Measurements from ENCODE around the gene SPDYE3. TPM values are rescaled to one million over a fixed set of nuclear protein-coding genes. Genes with fewer than 3 reads are reported as not detected.
"Not testable (repeated sequence)": the region's sequence is repeated elsewhere in the genome, so short reads cannot be mapped to it uniquely, and the experiment has no call there.

The SPDYE3 gene
- total RNA-seq, 1 experiment from 2014 or later: not detected

DNA sequence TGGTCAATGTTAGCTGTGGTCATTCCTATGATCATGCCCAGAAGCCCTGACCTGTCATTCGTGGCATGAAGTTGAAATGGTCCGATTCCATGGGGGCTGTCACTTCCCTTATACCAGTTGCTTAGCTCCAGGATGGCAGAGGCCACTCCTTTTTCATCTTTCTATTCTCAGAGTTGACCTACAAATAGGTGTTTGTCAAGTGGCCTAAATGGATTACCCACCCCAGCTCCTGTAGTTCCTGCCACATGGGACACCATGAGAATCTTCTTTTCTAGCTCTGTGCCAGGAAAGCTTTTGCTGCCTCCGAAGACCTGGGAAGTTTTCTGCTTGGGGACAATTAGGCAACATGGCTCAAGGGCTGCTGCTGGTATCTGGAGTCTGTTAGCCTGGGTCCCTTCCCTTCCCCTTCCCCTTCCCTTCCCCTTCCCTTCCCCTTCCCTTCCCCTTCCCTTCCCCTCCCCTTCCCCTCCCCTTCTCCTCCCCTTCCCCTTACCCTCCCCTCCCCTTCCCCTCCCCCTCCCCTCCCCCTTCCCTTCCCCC, 25.4 kb upstream of the SPDYE3 start:
- not testable (repeated sequence) for H2AK5ac ChIP-seq (ENCODE audit: insufficient read length, low read length); DNase-seq; H3K14ac ChIP-seq (ENCODE audit: insufficient read depth, low read length); H2BK12ac ChIP-seq (ENCODE audit: insufficient read length, low read depth, low read length); H3K36me3 Mint-ChIP-seq (ENCODE audit: insufficient read depth in 1 of 3, low read depth in 3 of 3); H4K20me1 ChIP-seq (ENCODE audit: control insufficient read depth, insufficient read depth, insufficient read length); H3K4ac ChIP-seq (ENCODE audit: low read depth, low read length); H2BK20ac ChIP-seq (ENCODE audit: low read depth, low read length, poor library complexity, severe bottlenecking); H4K8ac ChIP-seq (replicated peaks; ENCODE audit: insufficient read length, low read depth, low read length); H3K4me3 Mint-ChIP-seq; H4K91ac ChIP-seq (ENCODE audit: insufficient read length, low read depth, low read length); H3K79me2 ChIP-seq (ENCODE audit: insufficient read depth, low read length); H2BK15ac ChIP-seq (ENCODE audit: low read depth, low read length); H2BK120ac ChIP-seq (ENCODE audit: low read depth, low read length, poor library complexity, severe bottlenecking); H3K23me2 ChIP-seq (ENCODE audit: insufficient read length, low read depth, low read length, poor library complexity, severe bottlenecking); H3T11ph ChIP-seq (ENCODE audit: low read length); H3K4me1 Mint-ChIP-seq; H3K9ac ChIP-seq (ENCODE audit: extremely low read depth, insufficient read length, low read length); H3K56ac ChIP-seq (ENCODE audit: insufficient read length, low read depth, low read length); H3K18ac ChIP-seq (ENCODE audit: insufficient read length, low read depth, low read length); H3K23ac ChIP-seq (ENCODE audit: insufficient read length, low read depth, low read length); H3K9me3 ChIP-seq (ENCODE audit: control insufficient read depth, low read depth, low read length); H3K9me3 Mint-ChIP-seq; H3K27ac ChIP-seq (ENCODE audit: insufficient read length, low read depth, low read length); H3K4me1 ChIP-seq (ENCODE audit: insufficient read depth, low read length); H2AFZ ChIP-seq (ENCODE audit: low read length); H3K27ac Mint-ChIP-seq; H3K4me2 ChIP-seq (ENCODE audit: insufficient read depth, insufficient read length, low read length); H3K27me3 Mint-ChIP-seq (ENCODE audit: low read depth); H3K27me3 ChIP-seq (ENCODE audit: insufficient read depth, low read length); H2BK5ac ChIP-seq (ENCODE audit: insufficient read length, low read length); H4K5ac ChIP-seq (ENCODE audit: insufficient read length, low read depth, low read length); H3K79me1 ChIP-seq (ENCODE audit: insufficient read depth, low read depth, low read length, poor library complexity, severe bottlenecking)
- no CpG with 5 or more reads among the region's 3 CpGs for WGBS (ENCODE audit: extremely low coverage, insufficient read length, low lambda C conversion rate)

DNA sequence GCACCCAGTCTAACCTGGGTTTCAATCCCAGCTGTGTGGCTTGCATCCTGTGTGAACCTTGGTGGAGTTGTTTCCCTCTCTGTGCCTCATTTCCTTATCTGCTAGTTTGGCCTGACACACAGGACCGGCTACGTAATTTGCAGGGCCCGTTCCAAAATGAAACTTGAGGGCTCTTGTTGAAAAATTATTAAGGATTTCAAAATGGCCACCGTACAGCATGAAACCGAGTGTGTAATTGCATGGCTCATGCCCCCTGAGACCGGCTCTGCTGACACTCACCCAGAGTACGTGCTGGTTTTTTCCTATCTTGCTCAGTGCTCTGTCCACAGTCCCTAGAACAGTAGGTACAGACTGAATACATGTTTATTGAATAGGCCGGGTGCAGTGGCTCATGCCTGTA, 24.4 kb upstream of the SPDYE3 start:
- H2BK20ac ChIP-seq (ENCODE audit: low read depth, low read length, poor library complexity, severe bottlenecking); H3K18ac ChIP-seq (ENCODE audit: insufficient read length, low read depth, low read length); H3K23ac ChIP-seq (ENCODE audit: insufficient read length, low read depth, low read length); H3K4me1 ChIP-seq (ENCODE audit: insufficient read depth, low read length); H4K8ac ChIP-seq (replicated peaks; ENCODE audit: insufficient read length, low read depth, low read length); H3K4ac ChIP-seq (ENCODE audit: low read depth, low read length); H4K20me1 ChIP-seq (ENCODE audit: control insufficient read depth, insufficient read depth, insufficient read length); DNase-seq; H4K5ac ChIP-seq (ENCODE audit: insufficient read length, low read depth, low read length); H2AFZ ChIP-seq (ENCODE audit: low read length); H3K9me3 ChIP-seq (ENCODE audit: control insufficient read depth, low read depth, low read length); H2AK5ac ChIP-seq (ENCODE audit: insufficient read length, low read length); H3K9ac ChIP-seq (ENCODE audit: extremely low read depth, insufficient read length, low read length); H2BK12ac ChIP-seq (ENCODE audit: insufficient read length, low read depth, low read length); H3K9me3 Mint-ChIP-seq; H3K4me1 Mint-ChIP-seq; H3K36me3 Mint-ChIP-seq (ENCODE audit: insufficient read depth in 1 of 3, low read depth in 3 of 3); H3K4me2 ChIP-seq (ENCODE audit: insufficient read depth, insufficient read length, low read length); H3T11ph ChIP-seq (ENCODE audit: low read length); H2BK15ac ChIP-seq (ENCODE audit: low read depth, low read length); H3K27me3 Mint-ChIP-seq (ENCODE audit: low read depth); H3K4me3 Mint-ChIP-seq; H3K14ac ChIP-seq (ENCODE audit: insufficient read depth, low read length); H4K91ac ChIP-seq (ENCODE audit: insufficient read length, low read depth, low read length); H2BK120ac ChIP-seq (ENCODE audit: low read depth, low read length, poor library complexity, severe bottlenecking); H3K27ac Mint-ChIP-seq; H3K27ac ChIP-seq (ENCODE audit: insufficient read length, low read depth, low read length); H3K27me3 ChIP-seq (ENCODE audit: insufficient read depth, low read length); H3K79me2 ChIP-seq (ENCODE audit: insufficient read depth, low read length); H3K79me1 ChIP-seq (ENCODE audit: insufficient read depth, low read depth, low read length, poor library complexity, severe bottlenecking); H3K56ac ChIP-seq (ENCODE audit: insufficient read length, low read depth, low read length); H3K23me2 ChIP-seq (ENCODE audit: insufficient read length, low read depth, low read length, poor library complexity, severe bottlenecking); H2BK5ac ChIP-seq (ENCODE audit: insufficient read length, low read length): not testable (repeated sequence)
- WGBS (ENCODE audit: extremely low coverage, insufficient read length, low lambda C conversion rate): no CpG with 5 or more reads among the region's 8 CpGs

All from H9 (cell line).